ENCODE measurements around the gene CTPS1.

CTPS1 gene

DNA sequence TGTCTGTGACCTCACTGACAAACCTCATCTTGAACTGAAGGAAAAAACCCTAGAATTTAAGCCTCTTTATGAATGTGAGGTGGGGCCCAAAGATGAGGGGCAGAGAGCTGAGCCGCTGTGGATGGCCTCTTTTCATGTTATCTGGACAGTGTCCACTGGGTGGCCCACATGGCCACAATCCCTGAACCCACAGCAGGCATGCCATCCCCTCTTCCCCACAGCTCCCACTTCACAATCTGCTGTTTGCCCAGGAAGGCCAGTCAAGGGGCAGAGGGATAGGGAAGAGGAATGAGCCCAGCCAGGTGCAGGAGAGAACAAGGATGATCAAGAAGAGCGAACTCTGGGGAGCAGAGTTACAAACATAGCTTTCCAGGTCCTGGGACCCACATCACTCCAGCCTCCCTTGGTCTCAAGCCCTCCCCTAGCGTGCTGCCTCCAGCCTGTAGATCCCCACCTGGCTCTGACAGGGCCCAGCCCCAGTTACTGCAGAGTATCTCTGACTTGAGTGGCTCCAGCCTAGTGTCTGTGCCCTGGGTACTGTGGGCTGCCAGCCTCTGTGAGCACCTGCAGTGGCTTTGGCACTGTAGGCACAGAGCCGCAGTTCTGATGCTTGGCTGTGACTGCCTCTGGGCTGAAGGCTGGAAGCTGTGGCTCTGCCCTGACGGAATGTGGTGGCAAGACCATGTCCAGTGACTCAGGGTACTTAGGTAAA, 43.9 kb downstream of the CTPS1 start:
- H3K36me3 ChIP-seq (ENCODE audit: control insufficient read depth, insufficient read depth, low read length) = peaks cover 27% of the 10 kb centered on the region
- H3K4me1 ChIP-seq (ENCODE audit: control insufficient read depth, insufficient read depth, low read length, poor library complexity, severe bottlenecking) = peaks cover 9% of the 10 kb centered on the region
- no peak overlapping the region for H3K27ac ChIP-seq (ENCODE audit: low read depth, low read length, severe bottlenecking)
- H3K4me3 ChIP-seq (ENCODE audit: extremely low read depth, insufficient read depth, low read length, poor library complexity, severe bottlenecking) = no peak overlapping the region
- no peaks in the 10 kb centered on the region for H3K9me3 ChIP-seq (ENCODE audit: control insufficient read depth, low read length)
- WGBS, 2 experiments (ENCODE audit: insufficient coverage in 2 of 2) = 87 to 96% methylated on average over 3 to 4 of the region's 5 CpGs

DNA sequence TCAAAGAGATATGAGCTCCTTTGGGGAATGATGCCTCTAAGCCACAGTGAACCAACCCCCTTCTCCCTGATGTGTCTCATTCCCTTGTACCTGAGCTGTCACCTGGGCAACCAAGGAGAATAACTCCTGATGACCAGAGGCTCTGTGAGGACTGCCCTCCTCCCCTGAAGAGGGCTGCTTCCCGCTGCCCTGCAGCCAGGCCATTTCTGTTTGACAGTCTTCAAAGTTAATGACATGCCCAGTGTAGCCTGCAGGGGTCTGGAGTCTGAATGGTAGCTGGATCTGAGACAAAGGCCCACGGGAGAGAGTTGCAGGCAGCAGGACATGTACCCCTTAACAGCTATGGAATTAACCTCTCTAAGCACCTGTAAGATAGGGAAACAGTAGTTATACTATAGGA, 45.5 kb downstream of the CTPS1 start:
- Histone ChIP-seq H3K9me3 (ENCODE audit: control insufficient read depth, low read length) (no peaks in the 10 kb centered on the region), H3K4me1 (ENCODE audit: control insufficient read depth, insufficient read depth, low read length, poor library complexity, severe bottlenecking) (peaks cover 9% of the 10 kb centered on the region), H3K36me3 (ENCODE audit: control insufficient read depth, insufficient read depth, low read length) (peaks cover 22% of the 10 kb centered on the region), H3K27ac (ENCODE audit: low read depth, low read length, severe bottlenecking) (no peak overlapping the region), H3K4me3 (ENCODE audit: extremely low read depth, insufficient read depth, low read length, poor library complexity, severe bottlenecking) (no peak overlapping the region)
- 80% methylated on average over 1 of the region's 2 CpGs; no CpG with 5 or more reads in 1 of the 2 experiments for WGBS, 2 experiments (ENCODE audit: insufficient coverage in 2 of 2)

DNA sequence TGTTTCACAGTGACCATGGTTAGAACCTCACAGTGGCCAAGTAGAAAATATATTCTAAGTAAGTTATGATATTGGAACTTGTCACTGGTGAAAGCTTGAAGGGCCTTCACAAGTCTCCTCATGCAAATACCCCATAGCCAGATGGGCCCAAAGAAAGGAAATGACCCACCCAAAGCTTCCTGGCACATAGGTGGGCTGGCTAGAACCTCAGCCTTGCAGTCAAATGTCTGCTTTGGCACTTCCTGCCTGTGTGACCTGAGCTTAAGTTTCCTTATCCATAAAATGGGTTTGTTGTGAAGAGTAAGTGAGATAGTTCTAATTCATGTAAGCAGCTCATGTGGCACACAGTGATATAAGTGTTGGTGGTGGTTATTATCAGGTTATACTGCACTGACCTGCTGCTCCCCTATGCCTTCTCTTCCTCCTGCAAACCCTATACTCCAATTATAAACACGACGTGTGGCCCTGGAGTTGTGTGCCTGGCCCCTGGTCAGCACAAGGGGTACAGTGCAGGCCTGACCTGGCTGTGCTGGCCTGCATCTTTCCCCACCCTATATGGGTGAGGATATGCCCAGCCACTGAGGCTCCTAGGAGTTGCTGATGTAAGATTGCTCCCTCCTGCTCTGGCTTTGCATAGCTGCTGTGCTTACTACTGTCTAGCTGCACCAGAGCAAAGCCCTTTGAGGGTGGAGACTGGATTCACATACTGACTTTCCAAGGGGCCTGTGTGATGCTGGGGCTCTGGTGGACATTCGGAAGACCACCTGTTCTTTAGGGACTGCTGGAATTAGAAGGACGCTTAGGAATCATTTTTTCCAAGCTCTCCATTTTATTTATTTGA, 46.7 kb downstream of the CTPS1 start:
- Histone ChIP-seq H3K4me1 (ENCODE audit: control insufficient read depth, insufficient read depth, low read length, poor library complexity, severe bottlenecking) (peaks cover 6% of the 10 kb centered on the region), H3K4me3 (ENCODE audit: extremely low read depth, insufficient read depth, low read length, poor library complexity, severe bottlenecking) (no peak overlapping the region), H3K36me3 (ENCODE audit: control insufficient read depth, insufficient read depth, low read length) (peaks cover 33% of the 10 kb centered on the region), H3K27ac (ENCODE audit: low read depth, low read length, severe bottlenecking) (no peak overlapping the region), H3K9me3 (ENCODE audit: control insufficient read depth, low read length) (no peaks in the 10 kb centered on the region)
- 95 to 100% methylated on average over 2 to 3 of the region's 4 CpGs for WGBS, 2 experiments (ENCODE audit: insufficient coverage in 2 of 2)

DNA sequence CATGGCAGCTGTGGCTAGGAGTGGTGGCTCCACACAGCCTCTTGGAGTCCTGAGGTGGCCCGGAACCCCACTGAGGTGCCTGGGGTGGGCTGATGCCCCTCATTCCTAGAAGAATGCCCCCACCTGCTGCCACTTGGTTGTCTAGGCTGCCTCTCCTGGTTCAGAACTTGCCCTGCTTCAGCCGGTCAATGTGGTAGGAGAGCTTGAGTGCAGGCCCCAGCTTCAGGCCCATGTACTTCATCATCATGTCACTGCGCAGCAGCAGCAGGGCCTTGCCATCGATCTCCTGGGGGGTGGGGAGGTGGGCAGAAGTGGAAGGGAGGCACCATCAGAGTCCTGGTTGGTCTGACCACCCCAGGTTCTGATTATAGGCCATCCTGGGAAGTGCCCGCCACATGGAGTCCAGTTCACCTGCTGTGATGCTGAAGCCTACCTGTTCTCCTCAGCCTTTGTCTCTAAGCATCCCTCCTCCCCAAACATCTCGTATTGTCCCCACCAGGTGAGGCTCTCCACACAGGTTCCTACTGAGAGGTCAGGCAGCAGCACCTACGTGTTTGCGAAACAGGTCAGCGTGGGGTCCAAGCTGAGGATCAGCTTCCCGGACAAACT, 48.6 kb downstream of the CTPS1 start:
- no peaks in the 10 kb centered on the region for H3K9me3 ChIP-seq (ENCODE audit: control insufficient read depth, low read length)
- no peaks in the 10 kb centered on the region for H3K4me1 ChIP-seq (ENCODE audit: control insufficient read depth, insufficient read depth, low read length, poor library complexity, severe bottlenecking)
- no peak overlapping the region for H3K4me3 ChIP-seq (ENCODE audit: extremely low read depth, insufficient read depth, low read length, poor library complexity, severe bottlenecking)

DNA sequence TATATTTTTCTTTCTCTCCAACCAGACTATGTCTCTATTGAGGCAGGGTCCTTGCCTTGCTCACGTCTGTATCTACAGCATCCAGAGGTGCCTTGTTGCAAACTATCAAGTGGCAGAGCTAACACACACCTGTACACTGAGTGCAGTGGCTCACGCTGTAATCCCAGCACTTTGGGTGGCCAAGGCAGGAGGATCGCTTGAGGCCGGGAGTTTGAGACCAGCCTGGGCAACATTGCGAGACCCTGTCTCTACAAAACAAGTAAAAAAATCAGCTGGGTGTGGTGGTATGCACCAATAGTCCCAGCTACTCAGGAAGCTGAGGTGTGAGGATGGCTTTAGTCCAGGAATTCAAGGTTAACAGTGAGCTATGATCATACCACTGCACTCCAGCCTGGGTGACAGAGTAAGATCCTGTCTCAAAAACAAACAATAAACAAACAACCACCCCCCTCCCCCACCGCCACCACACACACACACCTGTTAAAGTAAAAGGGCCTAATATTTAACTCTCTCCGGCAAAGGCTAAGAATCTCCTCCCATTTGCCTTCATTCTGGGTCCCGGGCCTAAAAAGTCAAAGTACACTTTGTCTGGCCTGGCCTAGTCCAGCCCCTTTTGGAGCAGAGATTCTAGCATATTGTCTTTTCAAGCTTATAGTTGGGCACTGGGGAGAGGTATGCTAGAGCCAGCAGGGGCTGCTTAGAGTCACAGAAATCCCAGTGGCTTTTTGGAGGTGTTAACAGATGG, 51.5 kb downstream of the CTPS1 start:
- Histone ChIP-seq H3K27ac (ENCODE audit: low read depth, low read length, severe bottlenecking) (no peak overlapping the region), H3K4me3 (ENCODE audit: extremely low read depth, insufficient read depth, low read length, poor library complexity, severe bottlenecking) (no peak overlapping the region), H3K4me1 (ENCODE audit: control insufficient read depth, insufficient read depth, low read length, poor library complexity, severe bottlenecking) (peaks cover 7% of the 10 kb centered on the region), H3K9me3 (ENCODE audit: control insufficient read depth, low read length) (no peaks in the 10 kb centered on the region), H3K36me3 (ENCODE audit: control insufficient read depth, insufficient read depth, low read length) (peaks cover 72% of the 10 kb centered on the region)
- 91 to 93% methylated on average over 3 to 5 of the region's 8 CpGs for WGBS, 2 experiments (ENCODE audit: insufficient coverage in 2 of 2)

More for the DNA sequence above, 48.6 kb downstream of the CTPS1 start:
- 98% methylated on average over 8 of the region's 10 CpGs for WGBS, 2 experiments (ENCODE audit: insufficient coverage in 2 of 2)
- Histone ChIP-seq H3K27ac (ENCODE audit: low read depth, low read length, severe bottlenecking) (no peak overlapping the region), H3K36me3 (ENCODE audit: control insufficient read depth, insufficient read depth, low read length) (peaks cover 50% of the 10 kb centered on the region)

DNA sequence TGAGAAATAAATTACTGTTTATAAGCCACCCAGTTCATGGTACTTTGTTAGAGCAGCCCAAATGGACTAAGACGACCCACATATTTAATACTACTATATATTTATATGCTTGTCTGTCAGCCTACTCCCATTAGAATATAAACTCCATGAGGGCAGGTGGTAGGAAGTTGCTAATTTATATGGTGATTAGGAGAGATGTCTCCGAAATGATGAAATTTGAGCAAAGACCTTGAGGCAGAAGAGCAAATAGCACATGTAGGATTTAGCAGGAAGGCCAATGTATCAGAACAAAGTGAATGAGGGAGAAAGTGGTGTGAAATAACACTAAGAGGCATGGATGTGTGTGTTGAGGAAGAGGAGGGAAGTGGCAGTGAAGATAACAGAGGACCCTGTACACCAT, 52.7 kb downstream of the CTPS1 start:
- WGBS, 2 experiments (ENCODE audit: insufficient coverage in 2 of 2) = 92 to 100% methylated on average over 1 of the region's 2 CpGs
- H3K9me3 ChIP-seq (ENCODE audit: control insufficient read depth, low read length) = no peaks in the 10 kb centered on the region
- peaks cover 80% of the 10 kb centered on the region for H3K36me3 ChIP-seq (ENCODE audit: control insufficient read depth, insufficient read depth, low read length)
- H3K27ac ChIP-seq (ENCODE audit: low read depth, low read length, severe bottlenecking) = no peak overlapping the region
- peaks cover 7% of the 10 kb centered on the region for H3K4me1 ChIP-seq (ENCODE audit: control insufficient read depth, insufficient read depth, low read length, poor library complexity, severe bottlenecking)
- H3K4me3 ChIP-seq (ENCODE audit: extremely low read depth, insufficient read depth, low read length, poor library complexity, severe bottlenecking) = no peak overlapping the region

DNA sequence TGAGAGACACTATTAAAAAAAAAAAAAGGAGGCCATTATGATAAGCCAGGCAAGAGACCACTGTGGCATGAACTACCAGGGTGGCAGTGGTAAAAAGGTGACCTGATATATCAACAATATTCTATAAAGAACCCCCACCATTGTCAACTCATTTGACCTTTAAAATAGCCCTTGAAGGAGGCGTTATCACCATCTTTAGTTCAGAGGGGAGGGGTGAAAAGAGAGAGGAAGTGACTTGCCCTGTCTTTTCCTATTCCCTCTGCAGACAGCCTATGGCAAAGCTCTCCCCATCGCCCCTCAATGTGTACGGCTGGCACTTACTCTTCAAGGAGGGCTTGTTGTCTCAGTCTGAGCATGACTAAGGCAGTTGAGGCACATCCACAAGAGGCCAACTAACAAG, 53.8 kb downstream of the CTPS1 start:
- H3K36me3 ChIP-seq (ENCODE audit: control insufficient read depth, insufficient read depth, low read length) = peaks cover 72% of the 10 kb centered on the region

DNA sequence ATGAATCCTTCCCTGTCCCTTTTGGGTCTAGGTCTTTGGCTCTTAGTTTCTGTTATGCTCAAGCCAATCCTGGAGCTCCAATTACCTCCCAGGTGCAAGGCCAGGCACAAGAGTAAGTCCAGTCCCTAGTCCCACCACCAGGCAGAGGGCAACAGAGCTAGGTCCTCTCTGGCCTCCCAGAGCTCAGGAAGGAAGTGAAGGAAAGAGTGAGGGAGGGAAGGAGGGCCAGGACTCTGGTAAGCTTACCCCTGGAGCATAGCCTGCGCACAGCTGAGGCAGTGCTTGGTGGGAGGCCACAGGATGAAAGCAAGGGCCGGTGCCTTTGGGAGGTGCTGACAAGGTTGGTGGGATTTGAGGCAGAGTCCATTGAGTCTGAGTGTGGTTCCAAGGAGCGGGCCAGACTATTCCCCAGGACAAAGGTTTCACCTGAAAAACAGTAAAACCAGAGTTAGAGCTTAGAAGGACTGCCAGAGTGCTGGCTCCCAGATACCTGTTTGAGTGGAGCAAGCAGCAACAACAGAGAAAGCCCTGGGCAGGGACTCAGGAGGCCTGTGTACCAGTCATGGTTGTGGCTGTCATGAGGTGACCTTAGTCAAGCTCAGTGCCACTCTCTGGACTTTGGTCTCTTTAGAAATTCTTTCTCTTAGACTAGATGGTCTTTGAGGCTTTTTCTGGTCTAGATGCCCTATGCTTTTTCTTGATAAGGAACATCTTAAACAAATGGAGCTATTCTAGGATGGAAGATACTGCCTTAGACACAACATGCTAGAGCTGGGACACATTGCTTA, 57.8 kb downstream of the CTPS1 start:
- peaks cover 64% of the 10 kb centered on the region for H3K36me3 ChIP-seq (ENCODE audit: control insufficient read depth, insufficient read depth, low read length)
- no peak overlapping the region for H3K27ac ChIP-seq (ENCODE audit: low read depth, low read length, severe bottlenecking)
- WGBS, 2 experiments (ENCODE audit: insufficient coverage in 2 of 2) = 95 to 100% methylated on average over 3 of the region's 3 CpGs

More for the DNA sequence above, 53.8 kb downstream of the CTPS1 start:
- no peak overlapping the region for H3K4me3 ChIP-seq (ENCODE audit: extremely low read depth, insufficient read depth, low read length, poor library complexity, severe bottlenecking)
- no peaks in the 10 kb centered on the region for H3K9me3 ChIP-seq (ENCODE audit: control insufficient read depth, low read length)
- 83% methylated on average over 3 of the region's 3 CpGs; no CpG with 5 or more reads in 1 of the 2 experiments for WGBS, 2 experiments (ENCODE audit: insufficient coverage in 2 of 2)
- H3K4me1 ChIP-seq (ENCODE audit: control insufficient read depth, insufficient read depth, low read length, poor library complexity, severe bottlenecking) = peaks cover 7% of the 10 kb centered on the region
- no peak overlapping the region for H3K27ac ChIP-seq (ENCODE audit: low read depth, low read length, severe bottlenecking)

DNA sequence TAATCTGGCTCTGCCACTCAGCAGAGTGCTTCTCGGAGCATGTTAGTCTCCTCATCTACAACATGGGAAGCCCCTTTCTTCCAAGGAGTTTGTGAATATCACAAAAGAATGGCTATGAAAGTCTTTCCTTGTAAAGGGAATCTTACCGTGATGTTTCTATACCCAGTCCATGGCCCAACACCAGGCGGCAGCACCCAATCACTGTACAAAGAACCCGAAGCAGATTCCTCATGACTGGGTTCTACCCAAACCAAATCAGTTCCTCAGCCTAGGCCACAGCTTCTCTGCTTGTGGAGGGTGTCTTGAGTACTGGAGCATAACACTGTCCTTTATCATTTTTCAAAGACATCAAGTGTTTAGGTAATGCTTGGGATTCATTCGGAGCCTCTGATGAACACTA, 58.6 kb downstream of the CTPS1 start:
- Histone ChIP-seq H3K9me3 (ENCODE audit: control insufficient read depth, low read length) (no peaks in the 10 kb centered on the region), H3K36me3 (ENCODE audit: control insufficient read depth, insufficient read depth, low read length) (peaks cover 62% of the 10 kb centered on the region), H3K4me1 (ENCODE audit: control insufficient read depth, insufficient read depth, low read length, poor library complexity, severe bottlenecking) (peaks cover 7% of the 10 kb centered on the region), H3K27ac (ENCODE audit: low read depth, low read length, severe bottlenecking) (no peak overlapping the region), H3K4me3 (ENCODE audit: extremely low read depth, insufficient read depth, low read length, poor library complexity, severe bottlenecking) (no peak overlapping the region)
- WGBS, 2 experiments (ENCODE audit: insufficient coverage in 2 of 2) = 91% methylated on average over 4 of the region's 5 CpGs; no CpG with 5 or more reads in 1 of the 2 experiments

More for the DNA sequence above, 57.8 kb downstream of the CTPS1 start:
- no peaks in the 10 kb centered on the region for H3K9me3 ChIP-seq (ENCODE audit: control insufficient read depth, low read length)
- H3K4me1 ChIP-seq (ENCODE audit: control insufficient read depth, insufficient read depth, low read length, poor library complexity, severe bottlenecking) = peaks cover 7% of the 10 kb centered on the region
- H3K4me3 ChIP-seq (ENCODE audit: extremely low read depth, insufficient read depth, low read length, poor library complexity, severe bottlenecking) = no peak overlapping the region
